SU-DHL-6 (cell line): Measurements from ENCODE around the gene PLA2G2C.

ENCODE experiments used
- H2AFZ ChIP-seq: fragments of 200-600 bp; sonication (generic); 2 replicates; pipeline ENCODE4 v1.6.1; 2014; ENCODE audit warnings: low read depth, mild to moderate bottlenecking, moderate library complexity, mixed read lengths, antibody characterized with exemption, low read length; ENCODE audit not compliant: severe bottlenecking
- H3F3A ChIP-seq: fragments of 200-600 bp; shearing (Covaris generic); 2 replicates; pipeline ENCODE4 v1.6.0; 2016; ENCODE audit warnings: antibody characterized with exemption, mild to moderate bottlenecking; ENCODE audit not compliant: insufficient read depth
- H3K27ac ChIP-seq: fragments of 200-600 bp; sonication (generic); 2 replicates; pipeline ENCODE4 v1.5.1; 2016; ENCODE audit warnings: low read depth, mild to moderate bottlenecking, low read length, moderate library complexity, mixed read lengths
- H3K27me3 ChIP-seq: fragments of 200-600 bp; sonication (generic), shearing (Covaris generic); 2 replicates; pipeline ENCODE4 v1.6.0; 2014; ENCODE audit warnings: mild to moderate bottlenecking, low read length
- H3K36me3 ChIP-seq: fragments of 200-600 bp; sonication (generic); 2 replicates; pipeline ENCODE4 v1.6.1; 2014; ENCODE audit warnings: mild to moderate bottlenecking, low read length, mixed read lengths
- H3K4me2 ChIP-seq: fragments of 300-600, 200-600 bp; shearing (Covaris generic), sonication (generic); 2 replicates; pipeline ENCODE4 v1.6.0; 2014; ENCODE audit warnings: low read length, low read depth, mild to moderate bottlenecking; ENCODE audit not compliant: poor library complexity, severe bottlenecking
- H3K4me3 ChIP-seq: fragments of 200-600 bp; sonication (generic); 2 replicates; pipeline ENCODE4 v1.5.1; 2014; ENCODE audit warnings: antibody characterized with exemption, low read length, mild to moderate bottlenecking, mixed read lengths; ENCODE audit not compliant: insufficient read depth, poor library complexity, severe bottlenecking
- H3K79me2 ChIP-seq: fragments of 200-600 bp; sonication (generic); 2 replicates; pipeline ENCODE4 v1.6.1; 2014; ENCODE audit warnings: mild to moderate bottlenecking, low read length, moderate library complexity; ENCODE audit not compliant: insufficient read depth
- H3K9ac ChIP-seq: fragments of 200-600 bp; sonication (generic); 2 replicates; pipeline ENCODE4 v1.7.0; 2014; ENCODE audit warnings: mild to moderate bottlenecking, low read length
- H3K9me2 ChIP-seq: fragments of 200-600 bp; sonication (generic); replicated peaks from 2 replicates; pipeline ENCODE4 v1.6.1; 2014; ENCODE audit warnings: low read length; ENCODE audit not compliant: insufficient read depth
- H3K9me3 ChIP-seq: fragments of 200-600 bp; sonication (generic); 2 replicates; pipeline ENCODE4 v1.6.1; 2014; ENCODE audit warnings: low read length, mixed read lengths; ENCODE audit not compliant: insufficient read depth
- H4K20me1 ChIP-seq: fragments of 200-600 bp; sonication (generic); 2 replicates; pipeline ENCODE4 v1.6.1; 2014; ENCODE audit warnings: low read depth, mild to moderate bottlenecking, antibody characterized with exemption, low read length, moderate library complexity, mixed read lengths
- CTCF ChIP-seq: fragments of 200-600 bp; sonication (generic); IDR thresholded peaks from one replicate; pipeline ENCODE4 v1.5.1; 2017; ENCODE audit warnings: antibody characterized with exemption, mild to moderate bottlenecking, low read length, moderate library complexity; ENCODE audit not compliant: insufficient read depth, poor library complexity, severe bottlenecking
- EZH2phosphoT487 ChIP-seq: fragments of 200-600 bp; sonication (generic), shearing (Covaris generic); conservative IDR thresholded peaks from 2 replicates; pipeline ENCODE4 v1.6.1; 2018; ENCODE audit warnings: mild to moderate bottlenecking, antibody characterized with exemption, low read length, moderate library complexity, mixed read lengths

The PLA2G2C gene

DNA sequence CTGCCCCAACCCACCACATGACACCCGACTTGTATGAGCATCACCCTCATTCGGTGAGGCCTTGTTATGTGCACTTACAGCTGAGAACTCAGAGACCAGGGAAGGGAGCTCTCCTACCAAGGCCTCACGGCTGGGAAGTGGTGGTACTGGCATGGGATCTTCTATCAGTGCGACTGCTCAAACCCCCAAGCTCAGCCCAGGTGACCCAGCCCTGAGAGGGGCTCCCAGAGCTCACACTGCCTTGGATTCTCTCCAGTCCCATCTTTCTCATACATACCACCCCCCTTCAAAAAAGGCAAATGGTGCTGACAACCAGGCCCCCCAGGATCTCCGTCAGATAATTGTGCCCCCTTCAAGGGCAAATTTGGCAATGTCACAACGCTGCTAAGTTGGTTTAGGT lies 48.0 kb downstream of the PLA2G2C start:
- no peaks in the 10 kb centered on the region for H3F3A ChIP-seq
- TF ChIP-seq EZH2phosphoT487 (no peak), CTCF (no peak)
- H3K27ac ChIP-seq = no peak overlapping the region
- H3K4me3 ChIP-seq = no peak overlapping the region
- H2AFZ ChIP-seq = no peak overlapping the region
- no peaks in the 10 kb centered on the region for H3K79me2 ChIP-seq
- no peak overlapping the region for H3K4me2 ChIP-seq
- no peaks in the 10 kb centered on the region for H3K9me2 ChIP-seq
- H3K27me3 ChIP-seq = no peaks in the 10 kb centered on the region
- no peaks in the 10 kb centered on the region for H3K36me3 ChIP-seq
- no peaks in the 10 kb centered on the region for H3K9me3 ChIP-seq
- H4K20me1 ChIP-seq = no peaks in the 10 kb centered on the region
- H3K9ac ChIP-seq = no peak overlapping the region

DNA sequence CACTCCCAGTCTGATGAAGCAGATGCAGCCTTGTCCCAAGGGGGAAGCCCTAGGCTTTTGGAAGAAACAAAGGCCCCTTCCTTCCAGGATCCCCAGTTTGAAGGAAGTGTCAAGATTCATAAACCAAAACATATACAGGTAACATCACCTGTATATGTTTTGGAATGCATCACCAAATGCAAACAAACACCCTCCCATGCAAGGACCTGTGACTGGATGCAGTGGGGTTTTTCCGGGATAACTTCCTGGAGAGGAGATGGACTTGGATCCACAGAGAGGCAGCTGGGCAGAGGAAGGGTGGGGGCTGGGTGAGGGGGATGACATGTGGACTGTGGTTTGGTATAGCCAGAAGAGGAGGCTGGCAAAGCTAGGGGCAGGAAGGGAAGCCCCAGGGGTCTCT lies 48.7 kb downstream of the PLA2G2C start:
- Histone ChIP-seq H3K4me2 (no peak overlapping the region), H3K27me3 (no peaks in the 10 kb centered on the region), H4K20me1 (no peaks in the 10 kb centered on the region), H3K9me2 (no peaks in the 10 kb centered on the region), H3F3A (no peaks in the 10 kb centered on the region), H3K27ac (no peak overlapping the region), H2AFZ (no peak overlapping the region), H3K36me3 (no peaks in the 10 kb centered on the region), H3K9me3 (no peaks in the 10 kb centered on the region), H3K79me2 (no peaks in the 10 kb centered on the region), H3K9ac (no peak overlapping the region), H3K4me3 (no peak overlapping the region)
- TF ChIP-seq CTCF (no peak), EZH2phosphoT487 (no peak)

DNA sequence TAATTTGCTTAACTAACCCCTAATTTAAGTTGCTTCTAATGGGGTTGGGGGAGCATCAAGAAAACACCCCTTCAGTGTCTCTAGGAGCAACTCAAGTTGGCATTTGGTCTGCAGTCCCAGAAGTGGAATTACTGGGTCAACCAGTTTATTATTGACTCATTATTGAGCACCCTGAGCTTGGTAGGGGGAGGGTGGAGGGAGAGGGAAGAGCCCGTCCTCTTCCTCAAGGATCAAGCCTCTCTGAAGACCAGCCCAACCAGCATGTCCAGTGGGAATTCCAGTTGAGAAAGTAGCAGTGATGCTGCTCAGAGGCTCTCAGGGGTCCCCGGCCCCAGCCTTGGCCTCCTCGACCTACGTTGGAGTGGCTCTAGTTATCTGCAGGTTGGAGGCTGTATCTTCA lies 49.3 kb downstream of the PLA2G2C start:
- Histone ChIP-seq H3K79me2 (no peaks in the 10 kb centered on the region), H3K36me3 (no peaks in the 10 kb centered on the region), H3K9ac (no peak overlapping the region), H3K4me2 (no peak overlapping the region), H3F3A (no peaks in the 10 kb centered on the region), H3K27ac (no peak overlapping the region), H3K9me2 (no peaks in the 10 kb centered on the region), H3K4me3 (no peak overlapping the region), H2AFZ (no peak overlapping the region), H3K27me3 (no peaks in the 10 kb centered on the region), H4K20me1 (no peaks in the 10 kb centered on the region), H3K9me3 (no peaks in the 10 kb centered on the region)
- TF ChIP-seq EZH2phosphoT487 (no peak), CTCF (no peak)

- H3K4me2 ChIP-seq = no peak overlapping the region
Measured at GRCh38 chr1:20136249-20136648, 50.1 kb downstream of the PLA2G2C start.

More at GRCh38 chr1:20136249-20136648, 50.1 kb downstream of the PLA2G2C start:
- no peaks in the 10 kb centered on the region for H3K27me3 ChIP-seq
- H3K9me2 ChIP-seq = no peaks in the 10 kb centered on the region
- TF ChIP-seq CTCF = no peak
- TF ChIP-seq EZH2phosphoT487 = no peak
- no peaks in the 10 kb centered on the region for H3K36me3 ChIP-seq
- H2AFZ ChIP-seq = no peak overlapping the region
- H3K27ac ChIP-seq = no peak overlapping the region
- H4K20me1 ChIP-seq = no peaks in the 10 kb centered on the region
- H3K79me2 ChIP-seq = no peaks in the 10 kb centered on the region
- no peaks in the 10 kb centered on the region for H3F3A ChIP-seq
- no peak overlapping the region for H3K9ac ChIP-seq
- H3K9me3 ChIP-seq = no peaks in the 10 kb centered on the region
- H3K4me3 ChIP-seq = no peak overlapping the region
